DND-41 (cell line): Measurements from ENCODE around the gene UNC13C.

Source experiments
- ATAC-seq: fragments of 200-7000 bp; cut with Tn5 transposase; 3 replicates; pipeline ENCODE4 v1.9.1; 2021; ENCODE audit warnings: low read depth; ENCODE audit not compliant: insufficient read depth
- DNase-seq: peaks from one replicate; pipeline ENCODE4 v3.0.0-alpha.2; 2020
- H2AFZ ChIP-seq: 2 replicates; pipeline ENCODE4 v1.6.0; 2012; ENCODE audit warnings: low read depth, low read length
- H3K27ac ChIP-seq: 2 replicates; pipeline ENCODE4 v1.5.1; 2012; ENCODE audit warnings: low read length, inconsistent platforms
- H3K27me3 ChIP-seq: fragments of 200-600 bp; sonication (generic); 2 replicates; pipeline ENCODE4 v1.6.0; 2012; ENCODE audit warnings: low read length, mild to moderate bottlenecking, inconsistent platforms; ENCODE audit not compliant: insufficient read depth, poor library complexity
- H3K36me3 ChIP-seq: 2 replicates; pipeline ENCODE4 v1.5.1; 2012; ENCODE audit warnings: low read length, inconsistent platforms; ENCODE audit not compliant: insufficient read depth
- H3K4me1 ChIP-seq: 2 replicates; pipeline ENCODE4 v1.5.1; 2012; ENCODE audit warnings: mild to moderate bottlenecking, low read length; ENCODE audit not compliant: insufficient read depth
- H3K4me2 ChIP-seq: 2 replicates; pipeline ENCODE4 v1.6.0; 2012; ENCODE audit warnings: mild to moderate bottlenecking, moderate library complexity, low read length, inconsistent platforms; ENCODE audit not compliant: insufficient read depth
- H3K4me3 ChIP-seq, 2 experiments: fragments of 200-600 bp in 1 of 2; shearing (Covaris generic) in 1 of 2; 2 replicates each; pipeline ENCODE4 v1.5.1; 2012 to 2016; ENCODE audit warnings: inconsistent platforms in 2 of 2, low read length in 2 of 2, mild to moderate bottlenecking in 2 of 2, low read depth in 1 of 2, moderate library complexity in 1 of 2
- H3K79me2 ChIP-seq: 2 replicates; pipeline ENCODE4 v1.6.0; 2012; ENCODE audit warnings: low read length, inconsistent platforms; ENCODE audit not compliant: insufficient read depth
- H3K9ac ChIP-seq: 2 replicates; pipeline ENCODE4 v1.6.0; 2012; ENCODE audit warnings: low read depth, mild to moderate bottlenecking, inconsistent platforms, low read length, moderate library complexity
- H3K9me3 ChIP-seq: 2 replicates; pipeline ENCODE4 v1.5.1; 2012; ENCODE audit warnings: low read length, moderate library complexity, mild to moderate bottlenecking, inconsistent platforms; ENCODE audit not compliant: insufficient read depth, severe bottlenecking
- H4K20me1 ChIP-seq: 2 replicates; pipeline ENCODE4 v1.6.0; 2012; ENCODE audit warnings: low read length; ENCODE audit not compliant: insufficient read depth
- EZH2 ChIP-seq: IDR thresholded peaks from 3 replicates; pipeline ENCODE4 v1.6.1; 2012; ENCODE audit warnings: borderline replicate concordance, low read depth, mild to moderate bottlenecking, moderate library complexity, low read length, inconsistent platforms; ENCODE audit not compliant: severe bottlenecking
- TF ChIP-seq, protein P1 (sequence below): IDR thresholded peaks from 2 replicates; pipeline ENCODE4 v1.5.1; 2012; ENCODE audit warnings: borderline replicate concordance, low read length, moderate library complexity, mild to moderate bottlenecking; ENCODE audit not compliant: poor library complexity, severe bottlenecking; ENCODE audit errors: extremely low read depth

The UNC13C gene

DNA sequence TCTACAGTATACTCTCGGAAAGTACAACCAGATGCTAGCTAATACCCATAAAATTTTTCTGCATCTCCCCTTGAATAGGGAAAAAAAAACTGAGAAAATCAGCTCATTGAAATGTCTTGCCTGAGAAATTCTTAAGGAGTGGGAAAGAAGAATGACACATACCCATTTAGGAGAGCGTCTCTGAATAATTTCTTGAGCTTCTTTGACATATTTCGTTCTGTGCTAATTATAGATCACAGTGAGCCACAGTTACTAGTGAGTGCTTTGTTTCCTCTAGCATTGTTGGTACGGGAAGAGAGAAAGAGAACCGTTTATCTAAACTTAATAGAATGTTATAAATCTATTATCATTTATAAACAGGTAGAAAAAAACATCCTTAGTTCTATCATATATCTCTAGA lies 588.4 kb downstream of the UNC13C start:
- H3K4me2 ChIP-seq = no peak overlapping the region
- DNase-seq (no peak), ATAC-seq (no peak)
- no peaks in the 10 kb centered on the region for H3K27me3 ChIP-seq
- no peak overlapping the region for H3K4me3 ChIP-seq
- H3K27ac ChIP-seq = no peak overlapping the region
- H3K79me2 ChIP-seq = no peaks in the 10 kb centered on the region
- H3K36me3 ChIP-seq = no peaks in the 10 kb centered on the region
- H3K9me3 ChIP-seq = no peaks in the 10 kb centered on the region
- no peaks in the 10 kb centered on the region for H3K4me1 ChIP-seq
- no peak overlapping the region for H3K9ac ChIP-seq
- TF ChIP-seq, protein P1, sequence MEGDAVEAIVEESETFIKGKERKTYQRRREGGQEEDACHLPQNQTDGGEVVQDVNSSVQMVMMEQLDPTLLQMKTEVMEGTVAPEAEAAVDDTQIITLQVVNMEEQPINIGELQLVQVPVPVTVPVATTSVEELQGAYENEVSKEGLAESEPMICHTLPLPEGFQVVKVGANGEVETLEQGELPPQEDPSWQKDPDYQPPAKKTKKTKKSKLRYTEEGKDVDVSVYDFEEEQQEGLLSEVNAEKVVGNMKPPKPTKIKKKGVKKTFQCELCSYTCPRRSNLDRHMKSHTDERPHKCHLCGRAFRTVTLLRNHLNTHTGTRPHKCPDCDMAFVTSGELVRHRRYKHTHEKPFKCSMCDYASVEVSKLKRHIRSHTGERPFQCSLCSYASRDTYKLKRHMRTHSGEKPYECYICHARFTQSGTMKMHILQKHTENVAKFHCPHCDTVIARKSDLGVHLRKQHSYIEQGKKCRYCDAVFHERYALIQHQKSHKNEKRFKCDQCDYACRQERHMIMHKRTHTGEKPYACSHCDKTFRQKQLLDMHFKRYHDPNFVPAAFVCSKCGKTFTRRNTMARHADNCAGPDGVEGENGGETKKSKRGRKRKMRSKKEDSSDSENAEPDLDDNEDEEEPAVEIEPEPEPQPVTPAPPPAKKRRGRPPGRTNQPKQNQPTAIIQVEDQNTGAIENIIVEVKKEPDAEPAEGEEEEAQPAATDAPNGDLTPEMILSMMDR = no peak
- no peak for TF ChIP-seq EZH2
- no peaks in the 10 kb centered on the region for H4K20me1 ChIP-seq
- no peak overlapping the region for H2AFZ ChIP-seq

DNA sequence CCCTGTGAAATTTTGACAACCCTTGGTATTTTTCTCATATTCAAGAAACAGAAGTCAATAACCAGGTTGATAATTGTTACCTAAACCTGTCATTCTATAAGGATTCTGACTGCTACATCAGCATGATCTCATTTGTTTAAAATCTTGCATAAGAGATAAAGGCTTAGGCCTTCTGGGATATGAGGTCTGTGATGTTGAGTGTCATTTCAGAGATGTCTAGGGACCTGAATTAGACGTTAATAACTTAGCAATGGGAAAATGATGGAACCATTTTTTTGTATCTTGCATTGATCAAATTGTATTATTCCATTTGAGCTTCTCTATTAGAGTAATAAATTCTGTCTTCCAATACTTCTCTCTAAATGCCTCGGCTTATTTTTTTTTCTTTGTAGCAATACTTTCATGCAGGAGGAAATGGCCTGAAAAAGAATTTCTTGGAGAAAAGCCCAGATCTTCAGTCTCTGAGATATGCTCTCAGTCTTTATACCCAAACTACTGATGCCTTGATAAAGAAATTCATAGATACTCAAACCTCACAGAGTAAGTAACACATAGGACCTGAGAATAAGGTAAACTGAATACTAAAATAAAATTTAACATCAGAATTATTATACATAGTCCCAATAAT lies 589.3 kb downstream of the UNC13C start:
- H3K9me3 ChIP-seq = no peaks in the 10 kb centered on the region
- ATAC-seq = no peak

DNA sequence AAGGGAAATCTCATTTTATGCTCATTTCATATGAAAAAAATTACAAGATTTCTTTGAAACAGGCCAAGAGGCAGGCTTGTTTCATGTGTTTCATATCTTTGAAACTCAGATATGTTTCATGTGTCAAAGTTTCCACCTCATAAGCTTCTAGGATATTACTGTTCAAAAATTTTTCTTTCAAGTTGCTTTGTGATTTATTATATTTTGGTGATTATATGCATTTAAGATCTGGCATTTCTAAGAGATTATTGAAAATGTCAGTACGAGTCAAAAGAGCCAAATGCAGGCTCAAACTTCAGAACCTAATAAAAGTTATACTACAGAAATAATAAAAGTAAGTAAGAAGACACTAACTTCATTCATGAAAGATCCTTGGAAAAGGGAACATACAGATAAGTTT lies 590.1 kb downstream of the UNC13C start:
- no peak for ATAC-seq
- no peak for TF ChIP-seq EZH2
- TF ChIP-seq, protein P1 = no peak

More for the DNA sequence above, 589.3 kb downstream of the UNC13C start:
- Histone ChIP-seq H3K27ac (no peak overlapping the region), H3K9ac (no peak overlapping the region), H3K27me3 (no peaks in the 10 kb centered on the region), H3K79me2 (no peaks in the 10 kb centered on the region), H3K4me3 (no peak overlapping the region), H3K4me2 (no peak overlapping the region), H4K20me1 (no peaks in the 10 kb centered on the region), H3K4me1 (no peaks in the 10 kb centered on the region), H2AFZ (no peak overlapping the region), H3K36me3 (no peaks in the 10 kb centered on the region)
- no peak for TF ChIP-seq EZH2
- TF ChIP-seq, protein P1 = no peak
- no peak for DNase-seq

More for the DNA sequence above, 590.1 kb downstream of the UNC13C start:
- H3K4me1 ChIP-seq = no peaks in the 10 kb centered on the region
- no peak overlapping the region for H3K4me2 ChIP-seq
- no peak overlapping the region for H2AFZ ChIP-seq
- H4K20me1 ChIP-seq = no peaks in the 10 kb centered on the region
- no peaks in the 10 kb centered on the region for H3K79me2 ChIP-seq
- no peaks in the 10 kb centered on the region for H3K9me3 ChIP-seq
- no peak overlapping the region for H3K27ac ChIP-seq
- H3K36me3 ChIP-seq = no peaks in the 10 kb centered on the region
- H3K4me3 ChIP-seq = no peak overlapping the region
- H3K9ac ChIP-seq = no peak overlapping the region
- no peaks in the 10 kb centered on the region for H3K27me3 ChIP-seq
- no peak for DNase-seq
